Activated CD4-positive, alpha-beta T cell treated with anti-CD3 and anti-CD28 coated beads, Interleukin-2, amount 10 ng/mL, durations not matched to agents 24 days and 14 days (primary cell): ENCODE data around the gene TMEFF1. TPM values are rescaled to one million over a fixed set of nuclear protein-coding genes. Genes with fewer than 3 reads are reported as not detected.

Experiments used
- DNase-seq: peaks from one replicate; pipeline ENCODE4 v3.0.0; 2022
- H3K27ac Mint-ChIP-seq: one replicate; pipeline ENCODE4 v1.8.0; 2022; ENCODE audit warnings: mild to moderate bottlenecking, mixed read lengths
- H3K27me3 Mint-ChIP-seq: one replicate; pipeline ENCODE4 v1.8.0; 2022; ENCODE audit warnings: mixed read lengths
- H3K36me3 Mint-ChIP-seq: one replicate; pipeline ENCODE4 v1.8.0; 2022; ENCODE audit warnings: low read depth, mild to moderate bottlenecking, mixed read lengths
- H3K4me1 Mint-ChIP-seq: one replicate; pipeline ENCODE4 v1.8.0; 2021; ENCODE audit warnings: mixed read lengths
- H3K4me3 Mint-ChIP-seq: one replicate; pipeline ENCODE4 v1.8.0; 2022; ENCODE audit warnings: mild to moderate bottlenecking, moderate library complexity, mixed read lengths
- H3K9me3 Mint-ChIP-seq: one replicate; pipeline ENCODE4 v1.8.0; 2021; ENCODE audit warnings: mixed read lengths
- intact Hi-C: fragments of 100-400 bp; cut with micrococcal nuclease; formaldehyde crosslinking; loops from one replicate; pipeline ENCODE4 v1.15.1; 2023
- total RNA-seq: library from RNA; stranded (reverse); gene quantifications from 2 replicates; pipeline ENCODE4 v1.2.3, GENCODE V29; 2022

TMEFF1 gene
- total RNA-seq, 1 donor from 2014 or later, result 0.16 TPM

DNA sequence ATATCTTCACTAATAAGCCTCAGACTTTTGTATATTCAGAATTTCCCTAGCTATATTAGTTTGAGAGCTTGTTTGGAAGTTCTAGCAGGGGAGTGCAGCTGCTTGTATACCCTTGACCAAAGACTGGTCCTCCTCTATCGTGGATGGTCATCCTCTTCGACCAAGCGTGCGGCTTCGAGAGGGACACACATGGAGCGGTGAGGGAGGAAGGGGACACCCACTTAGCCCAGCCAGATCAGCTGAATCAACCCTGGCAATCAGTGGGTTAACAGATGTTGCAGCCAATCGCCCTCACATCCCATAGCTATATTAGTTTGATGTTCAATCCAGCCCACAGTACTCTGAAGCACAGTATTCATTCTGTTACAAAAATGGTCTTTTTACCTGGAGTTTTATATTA lies 108.1 kb downstream of the TMEFF1 start:
- no peak for DNase-seq
- H3K27ac Mint-ChIP-seq, result no peak overlapping the region
- H3K4me1 Mint-ChIP-seq, result no peaks in the 10 kb centered on the region
- H3K9me3 Mint-ChIP-seq, result no peaks in the 10 kb centered on the region
- no peak overlapping the region for H3K4me3 Mint-ChIP-seq
- peaks cover 7% of the 10 kb centered on the region for H3K27me3 Mint-ChIP-seq
- intact Hi-C loops, result no loop called here
- H3K36me3 Mint-ChIP-seq, result no peaks in the 10 kb centered on the region

DNA sequence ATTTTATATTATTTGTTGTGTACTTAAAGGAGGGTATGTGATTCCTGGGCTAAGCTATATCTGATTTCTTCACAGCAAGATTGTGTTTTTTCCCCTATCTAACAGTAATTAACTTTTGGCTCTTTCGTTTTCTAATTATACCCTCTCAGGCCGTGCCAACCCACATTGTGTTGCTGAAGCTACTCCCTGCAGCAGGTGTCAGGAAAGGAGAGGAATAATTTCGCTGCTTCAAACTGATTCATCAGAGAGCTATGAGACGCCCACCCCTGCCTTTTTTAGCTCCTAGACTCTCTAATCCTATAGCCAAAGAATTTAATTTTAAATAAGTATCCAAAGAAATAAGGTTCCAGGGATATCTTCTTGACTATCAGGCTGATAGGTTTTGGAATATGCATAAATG lies 108.7 kb downstream of the TMEFF1 start:
- intact Hi-C loops, result no loop called here
- H3K36me3 Mint-ChIP-seq, result no peaks in the 10 kb centered on the region
- no peaks in the 10 kb centered on the region for H3K9me3 Mint-ChIP-seq
- H3K4me3 Mint-ChIP-seq, result no peak overlapping the region
- no peak for DNase-seq
- H3K4me1 Mint-ChIP-seq, result no peaks in the 10 kb centered on the region
- no peak overlapping the region for H3K27ac Mint-ChIP-seq
- peaks cover 7% of the 10 kb centered on the region for H3K27me3 Mint-ChIP-seq

DNA sequence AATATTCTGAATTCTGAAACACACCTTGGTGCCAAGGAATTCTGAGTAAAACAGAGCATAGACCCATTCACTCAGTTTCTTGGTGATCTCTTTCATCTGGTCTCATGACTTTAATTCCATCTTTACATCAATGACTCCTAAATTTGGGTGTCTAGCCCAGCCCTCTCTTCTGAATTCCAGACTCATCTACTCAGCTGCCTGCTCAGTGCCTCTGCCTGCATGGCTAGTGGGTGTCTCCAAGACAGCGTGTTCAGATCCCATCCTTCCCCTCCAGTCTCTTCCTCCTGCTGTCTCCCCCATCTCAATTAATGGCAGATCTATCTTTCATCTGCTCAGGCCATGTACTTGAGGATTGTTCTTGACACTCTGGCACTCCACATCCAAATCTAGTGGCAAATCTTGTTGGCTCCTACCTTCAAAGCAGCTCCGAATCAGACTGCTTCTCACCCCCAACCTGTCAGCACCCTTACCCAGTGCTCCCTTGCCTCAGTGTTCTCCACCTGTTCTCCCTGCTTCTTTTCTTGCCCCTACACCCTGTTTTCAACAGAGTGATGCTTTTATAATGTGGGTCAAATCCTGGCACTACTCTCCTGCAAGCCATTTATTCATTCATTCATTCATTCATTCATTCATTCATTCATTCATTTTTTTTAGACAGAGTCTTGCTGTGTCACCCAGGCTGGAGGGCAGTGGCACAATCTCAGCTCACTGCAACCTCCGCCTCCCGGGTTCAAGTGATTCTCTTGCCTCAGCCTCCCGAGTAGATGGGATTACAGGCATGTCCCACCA lies 110.3 kb downstream of the TMEFF1 start:
- intact Hi-C loops, result no loop called here
- no peak overlapping the region for H3K4me3 Mint-ChIP-seq
- peaks cover 7% of the 10 kb centered on the region for H3K27me3 Mint-ChIP-seq
- no peaks in the 10 kb centered on the region for H3K9me3 Mint-ChIP-seq
- no peak for DNase-seq
- H3K36me3 Mint-ChIP-seq, result no peaks in the 10 kb centered on the region
- no peaks in the 10 kb centered on the region for H3K4me1 Mint-ChIP-seq
- no peak overlapping the region for H3K27ac Mint-ChIP-seq

DNA sequence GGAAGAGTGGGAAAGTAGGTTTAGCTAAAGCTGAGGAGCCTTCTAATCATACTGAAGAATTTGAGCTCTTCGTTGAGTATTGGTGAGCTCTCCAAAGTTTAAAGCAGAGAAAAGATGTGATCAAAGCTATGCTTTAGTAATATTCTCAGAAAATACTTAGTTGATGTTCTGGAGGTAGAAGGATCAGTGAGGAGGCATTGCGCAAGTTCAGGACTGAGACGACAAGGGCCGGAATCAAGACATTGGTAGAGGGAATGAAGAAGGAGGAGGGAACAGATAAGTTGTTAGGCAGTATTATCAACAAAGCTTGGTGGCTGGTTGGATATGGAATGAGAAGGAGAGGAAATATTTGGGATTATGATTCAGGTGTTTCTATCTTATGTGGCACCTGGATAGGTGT lies 112.0 kb downstream of the TMEFF1 start:
- no peaks in the 10 kb centered on the region for H3K9me3 Mint-ChIP-seq
- H3K36me3 Mint-ChIP-seq, result no peaks in the 10 kb centered on the region
- peaks cover 7% of the 10 kb centered on the region for H3K27me3 Mint-ChIP-seq
- no peaks in the 10 kb centered on the region for H3K4me1 Mint-ChIP-seq
- H3K4me3 Mint-ChIP-seq, result no peak overlapping the region
- no peak for DNase-seq
- H3K27ac Mint-ChIP-seq, result no peak overlapping the region
- intact Hi-C loops, result no loop called here

GRCh38 chr9:100586093-100586492 lies 113.1 kb downstream of the TMEFF1 start:
- Mint-ChIP-seq H3K36me3 (no peaks in the 10 kb centered on the region), H3K4me1 (no peaks in the 10 kb centered on the region), H3K27me3 (peaks cover 7% of the 10 kb centered on the region), H3K9me3 (no peaks in the 10 kb centered on the region), H3K4me3 (no peak overlapping the region), H3K27ac (no peak overlapping the region)
- DNase-seq, result no peak
- intact Hi-C loops, result no loop called here

- Mint-ChIP-seq H3K27ac (no peak overlapping the region), H3K9me3 (no peaks in the 10 kb centered on the region), H3K27me3 (no peaks in the 10 kb centered on the region), H3K4me1 (no peaks in the 10 kb centered on the region), H3K4me3 (no peak overlapping the region), H3K36me3 (no peaks in the 10 kb centered on the region)
- intact Hi-C loops, result no loop called here
- DNase-seq, result no peak
These were observed 114.4 kb downstream of the TMEFF1 start for GRCh38 chr9:100587375-100587774.

DNA sequence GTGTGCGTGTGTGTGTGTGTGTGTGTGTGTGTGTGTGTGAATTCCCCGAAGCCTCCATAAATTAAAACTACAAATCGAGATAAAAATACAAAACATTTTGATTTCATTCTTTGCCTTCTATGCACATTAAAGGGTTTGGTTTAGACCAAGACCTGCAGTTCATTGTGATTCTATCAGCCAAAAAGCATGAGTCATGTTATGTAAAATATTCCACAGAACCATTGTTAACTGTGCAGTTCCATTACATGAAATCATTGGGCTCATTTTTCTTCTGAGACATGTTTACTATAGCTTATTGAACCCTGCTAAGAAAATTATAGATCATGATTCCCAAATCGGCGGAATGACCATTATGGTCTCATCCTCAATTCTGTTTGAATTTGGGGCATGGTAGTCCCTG lies 116.6 kb downstream of the TMEFF1 start:
- no peaks in the 10 kb centered on the region for H3K36me3 Mint-ChIP-seq
- H3K9me3 Mint-ChIP-seq, result no peaks in the 10 kb centered on the region
- no peaks in the 10 kb centered on the region for H3K4me1 Mint-ChIP-seq
- H3K27ac Mint-ChIP-seq, result no peak overlapping the region
- DNase-seq, result no peak
- no peaks in the 10 kb centered on the region for H3K27me3 Mint-ChIP-seq
- no peak overlapping the region for H3K4me3 Mint-ChIP-seq
- intact Hi-C loops, result no loop called here

DNA sequence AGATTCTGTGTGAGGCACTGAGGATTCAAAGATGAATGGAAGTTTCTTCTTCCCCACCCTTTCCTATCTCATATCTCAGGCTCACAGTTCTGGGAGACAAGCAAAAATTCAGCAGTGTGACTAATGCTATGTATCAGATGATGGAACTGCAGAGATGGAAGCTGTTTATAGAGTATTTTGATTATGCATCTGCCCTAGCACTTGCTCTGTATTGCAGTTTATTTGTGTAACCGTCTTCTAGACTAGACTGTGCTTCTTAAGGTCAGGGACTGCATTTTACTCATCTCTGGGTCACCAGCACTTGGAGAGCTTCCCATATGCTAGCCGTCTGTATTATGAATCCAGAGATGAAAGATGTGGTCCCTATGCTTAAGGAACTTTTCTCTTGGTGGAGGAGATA lies 117.5 kb downstream of the TMEFF1 start:
- DNase-seq, result no peak
- H3K27me3 Mint-ChIP-seq, result no peaks in the 10 kb centered on the region
- H3K27ac Mint-ChIP-seq, result no peak overlapping the region
- no peaks in the 10 kb centered on the region for H3K36me3 Mint-ChIP-seq
- H3K4me3 Mint-ChIP-seq, result no peak overlapping the region
- no peaks in the 10 kb centered on the region for H3K9me3 Mint-ChIP-seq
- intact Hi-C loops, result loop anchor here (10.0 kb wide), 2 partner anchors 786 to 1406 kb away; no protein-coding TSS in a partner anchor
- H3K4me1 Mint-ChIP-seq, result peaks cover 2% of the 10 kb centered on the region

- Mint-ChIP-seq H3K36me3 (no peaks in the 10 kb centered on the region), H3K4me3 (no peak overlapping the region), H3K27ac (no peak overlapping the region), H3K4me1 (peaks cover 2% of the 10 kb centered on the region), H3K9me3 (no peaks in the 10 kb centered on the region), H3K27me3 (peaks cover 4% of the 10 kb centered on the region)
- DNase-seq, result no peak
- intact Hi-C loops, result loop anchor here (10.0 kb wide), 2 partner anchors 786 to 1406 kb away; no protein-coding TSS in a partner anchor
These were observed 118.2 kb downstream of the TMEFF1 start for GRCh38 chr9:100591139-100591538.

DNA sequence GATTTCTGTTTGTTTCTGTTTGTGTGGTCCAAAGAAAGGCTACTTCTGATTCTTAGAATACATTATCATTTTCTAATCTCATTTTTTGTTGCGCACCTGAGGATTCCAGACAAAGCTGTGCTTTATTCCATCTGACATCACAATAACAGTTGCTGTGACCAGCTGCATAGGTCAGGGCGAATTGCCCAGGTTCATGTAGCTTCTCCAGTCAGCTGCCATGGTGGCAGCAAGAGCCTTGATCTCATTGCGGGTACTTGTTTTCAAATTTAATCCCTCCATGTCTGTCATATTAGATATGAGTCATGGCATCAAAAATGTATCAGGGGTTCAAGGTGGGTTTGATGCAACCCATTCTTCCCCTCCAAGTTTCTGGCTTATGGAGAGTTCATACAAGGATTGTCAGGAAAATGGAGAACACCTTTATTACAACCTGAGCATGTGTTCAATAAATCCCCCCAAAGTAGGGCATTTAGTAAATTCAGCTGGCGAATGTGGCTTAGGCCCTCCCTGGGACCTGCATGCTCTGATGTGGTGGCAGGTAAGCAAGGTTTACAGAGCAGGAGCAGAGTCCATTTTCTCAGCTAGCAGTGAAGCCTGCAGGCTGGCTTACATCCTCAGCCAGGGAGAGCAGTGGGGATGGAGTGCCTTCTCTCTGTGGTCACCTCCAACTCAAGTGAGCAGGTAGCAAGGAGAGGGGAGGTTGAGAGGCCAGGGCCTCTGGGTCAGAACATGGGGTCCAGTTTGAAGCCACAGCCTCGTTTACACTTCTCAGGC lies 118.9 kb downstream of the TMEFF1 start:
- H3K27me3 Mint-ChIP-seq, result peaks cover 6% of the 10 kb centered on the region
- no peaks in the 10 kb centered on the region for H3K36me3 Mint-ChIP-seq
- H3K4me1 Mint-ChIP-seq, result peaks cover 2% of the 10 kb centered on the region
- no peak overlapping the region for H3K27ac Mint-ChIP-seq
- no peak for DNase-seq
- no peaks in the 10 kb centered on the region for H3K9me3 Mint-ChIP-seq
- H3K4me3 Mint-ChIP-seq, result no peak overlapping the region
- intact Hi-C loops, result loop anchor here (10.0 kb wide), 2 partner anchors 787 to 1407 kb away; no protein-coding TSS in a partner anchor

- no peaks in the 10 kb centered on the region for H3K9me3 Mint-ChIP-seq
- H3K4me3 Mint-ChIP-seq, result no peak overlapping the region
- H3K36me3 Mint-ChIP-seq, result no peaks in the 10 kb centered on the region
- H3K27me3 Mint-ChIP-seq, result peaks cover 17% of the 10 kb centered on the region
- intact Hi-C loops, result loop anchor here (1.0 to 10.0 kb wide), 6 partner anchors 90 to 1411 kb away; no protein-coding TSS in a partner anchor
- H3K4me1 Mint-ChIP-seq, result peaks cover 11% of the 10 kb centered on the region
- DNase-seq, result peak; percentile 81
- no peak overlapping the region for H3K27ac Mint-ChIP-seq
These were observed 122.6 kb downstream of the TMEFF1 start for GRCh38 chr9:100595391-100596199.

- Mint-ChIP-seq H3K36me3 (no peaks in the 10 kb centered on the region), H3K27me3 (peaks cover 17% of the 10 kb centered on the region), H3K4me3 (no peak overlapping the region), H3K27ac (no peak overlapping the region), H3K4me1 (peaks cover 11% of the 10 kb centered on the region), H3K9me3 (no peaks in the 10 kb centered on the region)
- intact Hi-C loops, result loop anchor here (5.0 to 10.0 kb wide), 5 partner anchors 160 to 1412 kb away; no protein-coding TSS in a partner anchor
- no peak for DNase-seq
These were observed 124.3 kb downstream of the TMEFF1 start for GRCh38 chr9:100597236-100597635.

GRCh38 chr9:100598641-100599145 lies 125.7 kb downstream of the TMEFF1 start:
- no peaks in the 10 kb centered on the region for H3K9me3 Mint-ChIP-seq
- no peaks in the 10 kb centered on the region for H3K36me3 Mint-ChIP-seq
- H3K4me1 Mint-ChIP-seq, result peaks cover 11% of the 10 kb centered on the region
- peaks cover 20% of the 10 kb centered on the region for H3K27me3 Mint-ChIP-seq
- peak; percentile 94 for DNase-seq
- peak overlapping the region; percentile 13 for H3K27ac Mint-ChIP-seq
- H3K4me3 Mint-ChIP-seq, result peak overlapping the region; percentile 78
- intact Hi-C loops, result loop anchor here (1.0 to 10.0 kb wide), 6 partner anchors 161 to 1414 kb away; no protein-coding TSS in a partner anchor
